HG03432 (cell line): ENCODE measurements around the gene SOCS6.
A peak's percentile ranks its signal among the peaks of the same experiment; 100 is the strongest.
"Not testable (repeated sequence)": the region's sequence is repeated elsewhere in the genome, so short reads cannot be mapped to it uniquely, and the experiment has no call there.

Source experiments
- ATAC-seq: cut with Tn5 transposase; IDR thresholded peaks from one replicate; pipeline ENCODE4 v1.9.1; 2021; ENCODE audit warnings: mild to moderate bottlenecking, moderate library complexity; ENCODE audit not compliant: unreplicated experiment

SOCS6 gene

GRCh38 chr18:70321616-70322015 lies 32.8 kb downstream of the SOCS6 start:
- ATAC-seq, result no peak

GRCh38 chr18:70322385-70322784 lies 33.5 kb downstream of the SOCS6 start:
- no peak for ATAC-seq

- no peak for ATAC-seq
These were observed 34.1 kb downstream of the SOCS6 start for GRCh38 chr18:70322928-70323327.

- no peak for ATAC-seq
These were observed 36.1 kb downstream of the SOCS6 start for GRCh38 chr18:70324897-70325296.

GRCh38 chr18:70326255-70326654 lies 37.4 kb downstream of the SOCS6 start:
- ATAC-seq, result no peak

- ATAC-seq, result no peak
These were observed 39.3 kb downstream of the SOCS6 start for GRCh38 chr18:70328169-70328568.

GRCh38 chr18:70329071-70329470 lies 40.2 kb downstream of the SOCS6 start:
- ATAC-seq, result no peak

GRCh38 chr18:70330887-70331286 lies 42.0 kb downstream of the SOCS6 start:
- ATAC-seq, result no peak

GRCh38 chr18:70331456-70332097 lies 42.7 kb downstream of the SOCS6 start:
- no peak for ATAC-seq

GRCh38 chr18:70332694-70333093 lies 43.8 kb downstream of the SOCS6 start:
- ATAC-seq, result no peak

- ATAC-seq, result no peak
These were observed 44.5 kb downstream of the SOCS6 start for GRCh38 chr18:70333316-70333715.

- ATAC-seq, result no peak
These were observed 44.9 kb downstream of the SOCS6 start for GRCh38 chr18:70333757-70334156.

GRCh38 chr18:70334264-70334663 lies 45.4 kb downstream of the SOCS6 start:
- no peak for ATAC-seq

GRCh38 chr18:70334728-70335329 lies 46.0 kb downstream of the SOCS6 start:
- ATAC-seq, result no peak

GRCh38 chr18:70335892-70336726 lies 47.3 kb downstream of the SOCS6 start:
- ATAC-seq, result no peak

- peak; percentile 88 for ATAC-seq
These were observed 48.5 kb downstream of the SOCS6 start for GRCh38 chr18:70337139-70337972.

- no peak for ATAC-seq
These were observed 50.0 kb downstream of the SOCS6 start for GRCh38 chr18:70338890-70339289.

- no peak for ATAC-seq
These were observed 51.1 kb downstream of the SOCS6 start for GRCh38 chr18:70339915-70340314.

GRCh38 chr18:70348481-70348880 lies 59.6 kb downstream of the SOCS6 start:
- not testable (repeated sequence) for ATAC-seq

GRCh38 chr18:70349316-70349715 lies 60.5 kb downstream of the SOCS6 start:
- no peak for ATAC-seq

- no peak for ATAC-seq
These were observed 65.2 kb downstream of the SOCS6 start for GRCh38 chr18:70354080-70354479.
